Neural cell (in vitro differentiated cells): Measurements from ENCODE around the gene CLUH. TPM values are rescaled to one million over a fixed set of nuclear protein-coding genes. Genes with fewer than 3 reads are reported as not detected.

Experiments
- H2AFZ ChIP-seq: fragments of 200-600, 300-800 bp; sonication (generic), shearing (Covaris generic); 2 replicates; pipeline ENCODE4 v1.6.0; 2014; ENCODE audit warnings: low read depth, mild to moderate bottlenecking, antibody characterized with exemption, low read length, moderate library complexity
- H3F3A ChIP-seq: fragments of 200-600 bp; shearing (Covaris generic); 2 replicates; pipeline ENCODE4 v1.6.1; 2016; ENCODE audit warnings: mild to moderate bottlenecking, moderate library complexity, mixed read lengths, antibody characterized with exemption, low read length; ENCODE audit not compliant: insufficient read depth, poor library complexity, severe bottlenecking
- H3K27ac ChIP-seq: fragments of 200-600, 300-800 bp; sonication (generic), shearing (Covaris generic); 2 replicates; pipeline ENCODE4 v1.5.1; 2014; ENCODE audit warnings: mild to moderate bottlenecking, low read length, moderate library complexity
- H3K27me3 ChIP-seq: fragments of 300-800, 200-600 bp; sonication (generic), shearing (Covaris generic); 2 replicates; pipeline ENCODE4 v1.6.0; 2014; ENCODE audit warnings: mild to moderate bottlenecking, low read depth, low read length, moderate library complexity; ENCODE audit not compliant: insufficient read depth
- H3K36me3 ChIP-seq: fragments of 300-800, 200-600 bp; sonication (generic), shearing (Covaris generic); 2 replicates; pipeline ENCODE4 v1.5.1; 2014; ENCODE audit warnings: mild to moderate bottlenecking, antibody characterized with exemption, low read length, moderate library complexity; ENCODE audit not compliant: insufficient read depth
- H3K4me2 ChIP-seq: fragments of 300-800, 200-600 bp; sonication (generic), shearing (Covaris generic); 2 replicates; pipeline ENCODE4 v1.6.0; 2014; ENCODE audit warnings: mild to moderate bottlenecking, low read length
- H3K4me3 ChIP-seq: fragments of 300-800, 200-600 bp; sonication (generic), shearing (Covaris generic); 2 replicates; pipeline ENCODE4 v1.5.1; 2014; ENCODE audit warnings: mild to moderate bottlenecking, low read length, moderate library complexity
- H3K79me2 ChIP-seq: fragments of 200-600 bp; shearing (Covaris generic); replicated peaks from 2 replicates; pipeline ENCODE4 v1.6.0; 2014; ENCODE audit warnings: mild to moderate bottlenecking, low read length, moderate library complexity; ENCODE audit not compliant: insufficient read depth
- H3K9ac ChIP-seq: fragments of 300-800, 200-600 bp; sonication (generic), shearing (Covaris generic); 2 replicates; pipeline ENCODE4 v1.6.1; 2016; ENCODE audit warnings: mild to moderate bottlenecking, low read length, mixed read lengths
- H3K9me2 ChIP-seq: fragments of 200-600 bp; shearing (Covaris generic); 2 replicates; pipeline ENCODE4 v1.6.1; 2016; ENCODE audit warnings: mild to moderate bottlenecking, low read length, mixed read lengths; ENCODE audit not compliant: insufficient read depth
- H3K9me3 ChIP-seq: fragments of 200-600, 300-800 bp; sonication (generic), shearing (Covaris generic); 2 replicates; pipeline ENCODE4 v1.6.1; 2016; ENCODE audit warnings: mild to moderate bottlenecking, mixed run types, low read length, moderate library complexity, mixed read lengths
- H4K20me1 ChIP-seq: fragments of 200-600 bp; shearing (Covaris generic); 2 replicates; pipeline ENCODE4 v1.6.1; 2016; ENCODE audit warnings: mild to moderate bottlenecking, mixed run types; ENCODE audit not compliant: insufficient read depth
- CTCF ChIP-seq: fragments of 450-650 bp; IDR thresholded peaks from 2 replicates; pipeline ENCODE4 v1.5.1; 2014; ENCODE audit warnings: antibody characterized with exemption, mild to moderate bottlenecking, moderate library complexity; ENCODE audit not compliant: poor library complexity, severe bottlenecking
- EP300 ChIP-seq: fragments of 450-650 bp; conservative IDR thresholded peaks from 2 replicates; pipeline ENCODE4 v1.6.1; 2014; ENCODE audit warnings: antibody characterized with exemption, mild to moderate bottlenecking, moderate library complexity; ENCODE audit not compliant: poor library complexity, severe bottlenecking
- EZH2 ChIP-seq: fragments of 200-600, 300-800 bp; shearing (Covaris generic), sonication (generic); IDR thresholded peaks from 2 replicates; pipeline ENCODE4 v1.6.1; 2014; ENCODE audit warnings: antibody characterized with exemption, low read length, borderline replicate concordance, mild to moderate bottlenecking; ENCODE audit not compliant: insufficient read depth, poor library complexity, severe bottlenecking
- MXI1 ChIP-seq: fragments of 450-650 bp; conservative IDR thresholded peaks from 2 replicates; pipeline ENCODE4 v1.6.1; 2014; ENCODE audit warnings: antibody characterized with exemption, mild to moderate bottlenecking; ENCODE audit not compliant: poor library complexity, severe bottlenecking
- POLR2AphosphoS5 ChIP-seq: IDR thresholded peaks from 2 replicates; pipeline ENCODE4 v1.6.1; 2012
- RAD21 ChIP-seq: fragments of 450-650 bp; conservative IDR thresholded peaks from 2 replicates; pipeline ENCODE4 v1.6.1; 2014; ENCODE audit warnings: antibody characterized with exemption, mild to moderate bottlenecking, moderate library complexity
- REST ChIP-seq: IDR thresholded peaks from 2 replicates; pipeline ENCODE4 v1.6.1; 2012; ENCODE audit warnings: borderline replicate concordance
- SMC3 ChIP-seq: fragments of 450-650 bp; conservative IDR thresholded peaks from 2 replicates; pipeline ENCODE4 v1.6.1; 2014; ENCODE audit warnings: antibody characterized with exemption, mild to moderate bottlenecking, moderate library complexity; ENCODE audit not compliant: poor library complexity
- TAF1 ChIP-seq: IDR thresholded peaks from 2 replicates; pipeline ENCODE4 v1.6.1; 2012; ENCODE audit warnings: low read depth
- polyA plus RNA-seq: library from polyadenylated mRNA; depleted of rRNA; stranded (reverse); fragments of >200 nt; gene quantifications from 2 replicates; pipeline ENCODE4 v1.2.3, GENCODE V29; 2014

CLUH gene
- polyA plus RNA-seq, 1 donor from 2014 or later: 18.6 TPM

- Histone ChIP-seq H3K79me2 (no peaks in the 10 kb centered on the region), H3K9me3 (no peaks in the 10 kb centered on the region), H4K20me1 (no peaks in the 10 kb centered on the region), H3K27ac (no peak overlapping the region), H3K4me2 (no peak overlapping the region), H3F3A (no peaks in the 10 kb centered on the region), H3K9me2 (no peaks in the 10 kb centered on the region), H3K4me3 (no peak overlapping the region), H3K36me3 (no peaks in the 10 kb centered on the region), H3K9ac (no peak overlapping the region), H2AFZ (no peak overlapping the region), H3K27me3 (no peaks in the 10 kb centered on the region)
- TF ChIP-seq MXI1: no peak
- no peak for TF ChIP-seq POLR2AphosphoS5
- TF ChIP-seq RAD21: no peak
- no peak for TF ChIP-seq EZH2
- TF ChIP-seq SMC3: no peak
Measured at GRCh38 chr17:2701996-2702741, 9.4 kb downstream of the CLUH start.

- no peak for TF ChIP-seq RAD21
- no peak for TF ChIP-seq SMC3
- TF ChIP-seq POLR2AphosphoS5: no peak
- no peak for TF ChIP-seq EZH2
- TF ChIP-seq EP300: no peak
- TF ChIP-seq REST: no peak
- TF ChIP-seq TAF1: no peak
- TF ChIP-seq CTCF: no peak
- no peak for TF ChIP-seq MXI1
- no peaks in the 10 kb centered on the region for H3K36me3 ChIP-seq
- H3F3A ChIP-seq: no peaks in the 10 kb centered on the region
Measured at GRCh38 chr17:2701161-2701995, 10.2 kb downstream of the CLUH start.

More at GRCh38 chr17:2701161-2701995, 10.2 kb downstream of the CLUH start:
- Histone ChIP-seq H3K79me2 (no peaks in the 10 kb centered on the region), H3K9me3 (no peaks in the 10 kb centered on the region), H3K4me3 (no peak overlapping the region), H3K4me2 (no peak overlapping the region), H3K27ac (no peak overlapping the region), H3K27me3 (no peaks in the 10 kb centered on the region), H2AFZ (no peak overlapping the region), H4K20me1 (no peaks in the 10 kb centered on the region), H3K9me2 (no peaks in the 10 kb centered on the region), H3K9ac (no peak overlapping the region)
